OCI-LY3 (cell line): ENCODE data around the gene HSD17B12.

Experiments
- H2AFZ ChIP-seq: fragments of 200-600, 300-600 bp; shearing (Covaris generic); 2 replicates; pipeline ENCODE4 v1.6.0; 2014; ENCODE audit warnings: antibody characterized with exemption, low read depth, low read length
- H3K27ac ChIP-seq: fragments of 200-600, 300-600 bp; sonication (generic); 2 replicates; pipeline ENCODE4 v1.5.1; 2014; ENCODE audit warnings: mild to moderate bottlenecking, low read length, moderate library complexity, mixed read lengths
- H3K27me3 ChIP-seq: fragments of 200-600, 300-600 bp; sonication (generic); 2 replicates; pipeline ENCODE4 v1.6.1; 2014; ENCODE audit warnings: low read depth, low read length, mixed read lengths
- H3K36me3 ChIP-seq: fragments of 200-600, 300-600 bp; sonication (generic); replicated peaks from 2 replicates; pipeline ENCODE3; 2014; ENCODE audit warnings: low read depth, low read length, mixed read lengths
- H3K4me1 ChIP-seq: fragments of 300-600, 200-600 bp; sonication (generic); 2 replicates; pipeline ENCODE4 v1.6.1; 2014; ENCODE audit warnings: low read length, mixed read lengths
- H3K4me2 ChIP-seq: fragments of 200-600, 300-600 bp; sonication (generic); 2 replicates; pipeline ENCODE4 v1.6.1; 2014; ENCODE audit warnings: low read length, mixed read lengths
- H3K4me3 ChIP-seq: fragments of 300-600, 200-600 bp; sonication (generic); 2 replicates; pipeline ENCODE4 v1.5.1; 2014; ENCODE audit warnings: antibody characterized with exemption, mild to moderate bottlenecking, low read length, moderate library complexity
- H3K79me2 ChIP-seq: fragments of 300-600, 200-600 bp; shearing (Covaris generic); 2 replicates; pipeline ENCODE4 v1.6.1; 2014; ENCODE audit warnings: mild to moderate bottlenecking, low read length, mixed read lengths
- H3K9ac ChIP-seq: fragments of 300-600, 200-600 bp; shearing (Covaris generic); 2 replicates; pipeline ENCODE4 v1.6.0; 2014; ENCODE audit warnings: mild to moderate bottlenecking, low read length, moderate library complexity
- H3K9me3 ChIP-seq: fragments of 200-600, 300-600 bp; shearing (Covaris generic); 2 replicates; pipeline ENCODE4 v1.6.1; 2014; ENCODE audit warnings: low read length, mixed read lengths; ENCODE audit not compliant: insufficient read depth
- H4K20me1 ChIP-seq: fragments of 200-600, 300-600 bp; sonication (generic); 2 replicates; pipeline ENCODE4 v1.6.1; 2016; ENCODE audit warnings: low read length, mixed read lengths; ENCODE audit not compliant: insufficient read depth
- EZH2phosphoT487 ChIP-seq: fragments of 200-600 bp; shearing (Covaris generic); IDR thresholded peaks from 2 replicates; pipeline ENCODE4 v1.6.1; 2018; ENCODE audit warnings: antibody characterized with exemption, mixed run types, low read depth
- TF ChIP-seq, protein P1 (sequence below): fragments of 200-600, 300-600 bp; sonication (generic); IDR thresholded peaks from 2 replicates; pipeline ENCODE4 v1.5.1; 2014; ENCODE audit warnings: antibody characterized with exemption, low read length, low read depth

HSD17B12 gene

DNA sequence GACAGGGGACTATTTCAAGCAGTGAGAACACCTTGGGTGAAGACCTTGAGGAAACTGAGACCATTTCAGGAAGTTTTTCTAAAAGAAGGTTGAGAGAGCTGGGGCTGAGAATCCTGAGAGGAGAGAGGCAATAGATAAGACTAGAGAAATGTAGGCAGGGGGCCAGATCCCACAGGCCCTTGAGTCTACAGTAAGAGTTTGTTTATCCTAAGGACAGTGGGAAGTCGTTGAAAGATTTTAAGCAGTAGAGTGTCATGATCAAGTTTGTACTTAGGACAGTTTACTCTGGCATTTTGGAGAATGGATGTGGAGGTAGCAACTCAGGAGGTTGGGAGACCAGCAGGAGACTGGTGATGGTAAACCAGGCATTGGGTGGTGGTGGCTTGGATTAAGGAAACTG, 17.1 kb downstream of the HSD17B12 start:
- no peak overlapping the region for H3K4me3 ChIP-seq
- H4K20me1 ChIP-seq = peaks cover 94% of the 10 kb centered on the region
- no peaks in the 10 kb centered on the region for H3K9me3 ChIP-seq
- TF ChIP-seq, protein P1, sequence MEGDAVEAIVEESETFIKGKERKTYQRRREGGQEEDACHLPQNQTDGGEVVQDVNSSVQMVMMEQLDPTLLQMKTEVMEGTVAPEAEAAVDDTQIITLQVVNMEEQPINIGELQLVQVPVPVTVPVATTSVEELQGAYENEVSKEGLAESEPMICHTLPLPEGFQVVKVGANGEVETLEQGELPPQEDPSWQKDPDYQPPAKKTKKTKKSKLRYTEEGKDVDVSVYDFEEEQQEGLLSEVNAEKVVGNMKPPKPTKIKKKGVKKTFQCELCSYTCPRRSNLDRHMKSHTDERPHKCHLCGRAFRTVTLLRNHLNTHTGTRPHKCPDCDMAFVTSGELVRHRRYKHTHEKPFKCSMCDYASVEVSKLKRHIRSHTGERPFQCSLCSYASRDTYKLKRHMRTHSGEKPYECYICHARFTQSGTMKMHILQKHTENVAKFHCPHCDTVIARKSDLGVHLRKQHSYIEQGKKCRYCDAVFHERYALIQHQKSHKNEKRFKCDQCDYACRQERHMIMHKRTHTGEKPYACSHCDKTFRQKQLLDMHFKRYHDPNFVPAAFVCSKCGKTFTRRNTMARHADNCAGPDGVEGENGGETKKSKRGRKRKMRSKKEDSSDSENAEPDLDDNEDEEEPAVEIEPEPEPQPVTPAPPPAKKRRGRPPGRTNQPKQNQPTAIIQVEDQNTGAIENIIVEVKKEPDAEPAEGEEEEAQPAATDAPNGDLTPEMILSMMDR = no peak
- no peak for TF ChIP-seq EZH2phosphoT487
- no peaks in the 10 kb centered on the region for H3K27me3 ChIP-seq
- H3K79me2 ChIP-seq = peaks cover 97% of the 10 kb centered on the region
- no peaks in the 10 kb centered on the region for H3K4me1 ChIP-seq
- H3K4me2 ChIP-seq = no peak overlapping the region
- no peak overlapping the region for H3K27ac ChIP-seq
- peaks cover 24% of the 10 kb centered on the region for H3K36me3 ChIP-seq
- no peak overlapping the region for H3K9ac ChIP-seq
- no peak overlapping the region for H2AFZ ChIP-seq

DNA sequence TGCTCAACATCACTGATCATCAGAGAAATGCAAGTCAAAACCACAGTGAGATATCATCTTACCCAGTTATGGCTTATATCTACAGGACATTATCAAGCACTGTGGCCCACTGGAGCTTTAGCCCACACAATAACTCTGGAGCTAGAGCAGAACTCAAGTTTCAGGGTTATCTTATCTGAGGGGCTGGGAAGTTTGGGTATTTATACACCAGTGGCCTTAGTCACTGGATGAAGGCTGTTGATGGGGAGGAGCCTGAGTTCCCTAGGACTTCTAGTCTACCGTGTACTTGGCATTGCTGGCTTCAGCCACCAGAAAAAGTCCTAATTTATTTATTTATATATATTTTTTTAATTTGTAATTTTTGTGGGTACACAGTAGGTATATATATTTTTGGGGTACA, 19.3 kb downstream of the HSD17B12 start:
- H3K4me2 ChIP-seq = no peak overlapping the region
- no peak overlapping the region for H3K4me3 ChIP-seq
- peaks cover 93% of the 10 kb centered on the region for H4K20me1 ChIP-seq
- no peaks in the 10 kb centered on the region for H3K4me1 ChIP-seq
- H3K9ac ChIP-seq = no peak overlapping the region
- H3K36me3 ChIP-seq = peaks cover 21% of the 10 kb centered on the region
- TF ChIP-seq, protein P1 = no peak
- no peak for TF ChIP-seq EZH2phosphoT487
- no peaks in the 10 kb centered on the region for H3K27me3 ChIP-seq
- peaks cover 96% of the 10 kb centered on the region for H3K79me2 ChIP-seq
- no peak overlapping the region for H2AFZ ChIP-seq
- H3K9me3 ChIP-seq = no peaks in the 10 kb centered on the region
- H3K27ac ChIP-seq = no peak overlapping the region

DNA sequence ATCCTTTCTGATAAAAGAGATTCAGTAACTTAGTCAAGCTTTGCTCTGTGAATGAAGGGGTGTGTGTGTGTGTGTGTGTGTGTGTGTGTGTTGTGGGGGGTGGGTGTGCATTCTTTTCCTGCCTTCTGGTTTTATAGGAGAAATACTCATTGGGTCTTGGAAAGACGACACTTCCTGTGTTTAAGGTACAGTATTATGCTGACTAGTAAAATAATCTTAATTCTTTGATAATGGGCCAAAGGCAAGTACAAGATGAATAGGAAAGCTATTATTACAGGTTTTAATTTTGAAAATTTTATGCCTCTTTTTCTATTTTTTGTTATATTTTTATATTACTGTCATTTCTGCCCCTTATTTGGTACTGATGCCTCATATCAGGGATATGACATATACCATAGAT, 26.1 kb downstream of the HSD17B12 start:
- no peaks in the 10 kb centered on the region for H3K27me3 ChIP-seq
- no peak overlapping the region for H3K9ac ChIP-seq
- H3K4me2 ChIP-seq = no peak overlapping the region
- peaks cover 84% of the 10 kb centered on the region for H4K20me1 ChIP-seq
- no peaks in the 10 kb centered on the region for H3K9me3 ChIP-seq
- no peaks in the 10 kb centered on the region for H3K4me1 ChIP-seq
- TF ChIP-seq EZH2phosphoT487 = no peak
- TF ChIP-seq, protein P1 = no peak
- no peak overlapping the region for H3K4me3 ChIP-seq
- H2AFZ ChIP-seq = no peak overlapping the region
- H3K27ac ChIP-seq = no peak overlapping the region
- H3K79me2 ChIP-seq = peaks cover 86% of the 10 kb centered on the region
- peaks cover 27% of the 10 kb centered on the region for H3K36me3 ChIP-seq

DNA sequence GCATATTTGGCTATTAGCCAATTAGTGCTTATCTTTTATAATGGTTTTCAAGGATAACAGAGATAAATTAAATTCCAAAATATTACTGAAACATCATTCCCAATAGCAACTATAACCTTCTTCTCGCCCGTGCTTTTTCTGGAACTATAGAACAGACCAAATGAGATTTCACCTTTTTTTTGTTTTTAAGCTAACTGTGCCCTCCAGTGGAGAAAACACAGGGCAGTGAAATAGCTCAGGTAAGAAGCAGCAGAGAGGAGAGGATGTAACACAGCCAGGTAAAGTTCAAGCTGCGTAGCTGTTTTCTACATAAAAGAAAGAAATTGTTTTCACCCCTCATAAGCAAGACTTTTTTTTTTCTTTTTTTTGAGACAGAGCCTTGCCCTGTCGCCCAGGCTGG, 28.2 kb downstream of the HSD17B12 start:
- Histone ChIP-seq H3K27me3 (no peaks in the 10 kb centered on the region), H3K79me2 (peaks cover 81% of the 10 kb centered on the region), H3K36me3 (peaks cover 36% of the 10 kb centered on the region), H2AFZ (no peak overlapping the region), H3K4me2 (no peak overlapping the region), H3K9ac (no peak overlapping the region), H3K4me1 (no peaks in the 10 kb centered on the region), H3K27ac (no peak overlapping the region), H4K20me1 (peaks cover 72% of the 10 kb centered on the region), H3K9me3 (no peaks in the 10 kb centered on the region), H3K4me3 (no peak overlapping the region)
- TF ChIP-seq, protein P1 = peak; percentile 28; the same call in 1 of the 2 replicates
- no peak for TF ChIP-seq EZH2phosphoT487
